ENCODE results near the gene ADAMTS15. TPM values are rescaled to one million over a fixed set of nuclear protein-coding genes. Genes with fewer than 3 reads are reported as not detected.

The ADAMTS15 gene
- total RNA-seq, 6 experiments from 2014 or later, result 0.19 to 1.1 (median 0.31) TPM; not detected in 1

- H3K36me3 ChIP-seq, result no peaks in the 10 kb centered on the region
- ATAC-seq, result no peak
- no peak overlapping the region for H3K4me3 ChIP-seq
- H3K27ac ChIP-seq, result no peak overlapping the region
- H3K9me3 ChIP-seq, result no peaks in the 10 kb centered on the region
- H3K4me1 ChIP-seq, result no peaks in the 10 kb centered on the region
- intact Hi-C loops (cut with DNase I), result no loop called here
- no peaks in the 10 kb centered on the region for H3K27me3 ChIP-seq
- TF ChIP-seq CTCF (IDR thresholded peaks at IDR 0.05) (no peak), POLR2A (IDR thresholded peaks at IDR 0.05) (no peak)
- DNase-seq, result no peak
- WGBS (ENCODE audit: insufficient coverage, low coverage, low lambda C conversion rate, missing lambda C conversion rate), result 70% methylated on average over 2 of the region's 31 CpGs
Measured at GRCh38 chr11:130462101-130462885, 13.8 kb downstream of the ADAMTS15 start.

GRCh38 chr11:130462931-130463330, 14.5 kb downstream of the ADAMTS15 start:
- Histone ChIP-seq H3K9me3 (no peaks in the 10 kb centered on the region), H3K27ac (no peak overlapping the region), H3K27me3 (no peaks in the 10 kb centered on the region), H3K4me1 (no peaks in the 10 kb centered on the region), H3K36me3 (no peaks in the 10 kb centered on the region), H3K4me3 (no peak overlapping the region)
- TF ChIP-seq CTCF (IDR thresholded peaks at IDR 0.05), result no peak
- no peak for TF ChIP-seq POLR2A (IDR thresholded peaks at IDR 0.05)
- WGBS (ENCODE audit: insufficient coverage, low coverage, low lambda C conversion rate, missing lambda C conversion rate), result 40% methylated on average over 3 of the region's 8 CpGs
- ATAC-seq (no peak), DNase-seq (no peak)
- intact Hi-C loops (cut with DNase I), result no loop called here

GRCh38 chr11:130464291-130464812, 15.9 kb downstream of the ADAMTS15 start:
- no peaks in the 10 kb centered on the region for H3K36me3 ChIP-seq
- H3K9me3 ChIP-seq, result no peaks in the 10 kb centered on the region
- no peak for ATAC-seq

GRCh38 chr11:130465263-130465662, 16.8 kb downstream of the ADAMTS15 start:
- 78% methylated on average over 5 of the region's 5 CpGs for WGBS (ENCODE audit: insufficient coverage, low coverage, low lambda C conversion rate, missing lambda C conversion rate)
- Histone ChIP-seq H3K27me3 (no peaks in the 10 kb centered on the region), H3K4me1 (no peaks in the 10 kb centered on the region), H3K27ac (no peak overlapping the region), H3K4me3 (no peak overlapping the region), H3K9me3 (no peaks in the 10 kb centered on the region), H3K36me3 (no peaks in the 10 kb centered on the region)
- no peak for DNase-seq
- TF ChIP-seq CTCF (IDR thresholded peaks at IDR 0.05) (no peak), POLR2A (IDR thresholded peaks at IDR 0.05) (no peak)
- no peak for ATAC-seq
- intact Hi-C loops (cut with DNase I), result no loop called here

More at GRCh38 chr11:130464291-130464812, 15.9 kb downstream of the ADAMTS15 start:
- Histone ChIP-seq H3K4me1 (no peaks in the 10 kb centered on the region), H3K27me3 (no peaks in the 10 kb centered on the region), H3K4me3 (no peak overlapping the region), H3K27ac (no peak overlapping the region)
- intact Hi-C loops (cut with DNase I), result no loop called here
- TF ChIP-seq CTCF (IDR thresholded peaks at IDR 0.05), result no peak
- no peak for TF ChIP-seq POLR2A (IDR thresholded peaks at IDR 0.05)
- DNase-seq, result no peak
